HFF-Myc (cell line): Measurements from ENCODE around the gene NFATC2.

Experiments
- DNase-seq: peaks from one replicate; pipeline ENCODE4 v3.0.0-alpha.2; 2011; ENCODE audit warnings: low read depth; ENCODE audit errors: extremely low read depth
- H3K4me3 ChIP-seq: replicated peaks from 2 replicates; pipeline ENCODE4 v1.5.1; 2011; ENCODE audit warnings: low read depth, mild to moderate bottlenecking, control low read depth, low read length
- TF ChIP-seq, protein P1 (sequence below): IDR thresholded peaks from 2 replicates; pipeline ENCODE4 v1.5.1; 2012; ENCODE audit warnings: mild to moderate bottlenecking, low read depth, low read length, control low read depth; ENCODE audit errors: missing control alignments

NFATC2 gene

DNA sequence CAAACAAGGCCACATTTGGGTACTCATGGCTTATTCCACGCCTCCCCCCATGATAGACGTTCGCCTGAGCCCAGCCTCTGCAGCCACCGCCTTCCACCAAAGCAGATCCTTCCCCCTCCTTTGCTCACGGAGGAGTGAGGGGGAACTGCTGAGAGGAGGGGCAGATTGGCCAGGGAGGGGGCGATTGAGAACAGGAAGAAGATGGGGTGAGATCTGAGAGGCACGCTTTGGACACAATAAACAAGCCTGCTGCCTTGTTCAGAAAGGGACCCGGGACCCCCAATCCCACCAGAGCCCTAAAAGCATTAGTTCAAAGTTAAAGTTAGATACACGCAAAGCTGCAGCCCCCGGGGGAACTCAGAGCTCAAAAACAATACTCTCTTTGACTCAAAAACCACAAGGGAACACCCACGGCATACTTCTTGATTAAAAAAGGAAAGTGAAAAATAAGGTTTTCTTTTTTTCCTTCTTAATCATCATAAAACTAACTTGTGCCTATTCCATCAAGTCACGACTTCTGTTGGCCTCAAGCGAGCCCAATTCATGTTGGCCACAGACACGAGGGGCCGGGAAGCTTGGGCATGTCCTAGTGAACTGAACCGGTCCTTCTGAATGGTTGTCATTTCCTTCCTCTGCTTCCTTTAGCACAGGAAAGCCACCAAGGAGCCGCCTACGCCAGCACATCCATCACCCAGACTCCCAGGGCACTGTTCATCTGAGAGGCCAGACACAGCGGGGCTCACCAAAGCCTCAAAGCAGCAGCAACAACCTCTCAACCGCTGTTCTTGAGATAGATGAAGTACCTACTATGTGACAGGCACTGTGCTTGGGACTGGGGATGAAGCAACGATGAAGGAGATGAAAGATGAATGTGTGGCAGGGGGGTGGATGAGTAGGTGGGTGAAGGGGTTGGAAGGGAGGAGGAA, 44.7 kb downstream of the NFATC2 start:
- H3K4me3 ChIP-seq, result no peak overlapping the region
- TF ChIP-seq, protein P1, sequence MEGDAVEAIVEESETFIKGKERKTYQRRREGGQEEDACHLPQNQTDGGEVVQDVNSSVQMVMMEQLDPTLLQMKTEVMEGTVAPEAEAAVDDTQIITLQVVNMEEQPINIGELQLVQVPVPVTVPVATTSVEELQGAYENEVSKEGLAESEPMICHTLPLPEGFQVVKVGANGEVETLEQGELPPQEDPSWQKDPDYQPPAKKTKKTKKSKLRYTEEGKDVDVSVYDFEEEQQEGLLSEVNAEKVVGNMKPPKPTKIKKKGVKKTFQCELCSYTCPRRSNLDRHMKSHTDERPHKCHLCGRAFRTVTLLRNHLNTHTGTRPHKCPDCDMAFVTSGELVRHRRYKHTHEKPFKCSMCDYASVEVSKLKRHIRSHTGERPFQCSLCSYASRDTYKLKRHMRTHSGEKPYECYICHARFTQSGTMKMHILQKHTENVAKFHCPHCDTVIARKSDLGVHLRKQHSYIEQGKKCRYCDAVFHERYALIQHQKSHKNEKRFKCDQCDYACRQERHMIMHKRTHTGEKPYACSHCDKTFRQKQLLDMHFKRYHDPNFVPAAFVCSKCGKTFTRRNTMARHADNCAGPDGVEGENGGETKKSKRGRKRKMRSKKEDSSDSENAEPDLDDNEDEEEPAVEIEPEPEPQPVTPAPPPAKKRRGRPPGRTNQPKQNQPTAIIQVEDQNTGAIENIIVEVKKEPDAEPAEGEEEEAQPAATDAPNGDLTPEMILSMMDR, result no peak
- DNase-seq, result no peak

DNA sequence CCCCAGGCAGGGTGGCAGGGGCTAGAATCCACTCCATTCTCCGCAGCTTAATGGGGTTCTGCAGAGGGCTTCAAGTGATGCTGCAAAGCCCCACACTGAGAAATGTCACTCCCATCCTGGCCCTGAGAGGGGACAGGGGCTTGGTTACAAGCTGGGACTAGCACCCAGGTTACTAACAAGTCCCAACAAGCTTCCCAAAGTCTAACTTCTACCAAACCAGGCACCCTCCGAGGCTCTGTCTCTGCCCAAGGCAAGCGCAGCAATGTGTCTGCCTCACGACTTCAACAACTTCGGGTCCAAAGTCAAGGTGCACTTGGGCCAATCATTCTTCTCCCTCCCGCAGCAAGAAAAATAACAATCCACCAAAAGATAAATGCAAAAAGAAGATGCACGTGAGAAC, 45.6 kb downstream of the NFATC2 start:
- H3K4me3 ChIP-seq, result no peak overlapping the region
- DNase-seq, result no peak
- TF ChIP-seq, protein P1, result no peak

DNA sequence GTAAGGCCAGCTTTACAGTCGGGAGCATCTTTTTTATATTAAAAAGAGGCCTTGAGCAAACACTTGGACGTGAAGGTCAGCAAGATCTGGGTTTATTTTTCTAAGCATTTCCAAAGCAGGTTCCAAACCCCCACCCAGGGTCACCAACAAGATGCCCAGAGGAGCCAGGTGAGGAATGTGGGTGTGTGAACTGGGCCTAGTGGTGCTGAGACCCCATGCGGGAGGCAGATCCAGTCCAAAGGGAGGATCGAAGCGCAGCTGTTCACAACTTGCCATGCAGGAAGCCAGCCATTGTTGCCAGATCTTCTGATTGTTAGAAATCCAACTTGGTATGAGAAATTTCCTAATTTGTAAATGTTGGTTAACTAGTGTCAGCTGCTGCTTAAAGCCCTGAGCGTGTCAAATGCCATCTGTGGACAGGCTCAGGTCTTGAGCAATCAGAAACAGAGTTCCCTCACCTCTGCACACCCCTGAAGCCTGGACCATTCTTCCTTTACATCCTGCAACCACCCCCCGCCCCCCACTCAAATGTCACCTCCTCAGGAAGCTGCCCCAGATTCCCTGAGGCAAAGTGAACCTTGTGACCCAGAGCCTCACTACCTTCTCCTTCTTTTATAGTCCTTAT, 46.5 kb downstream of the NFATC2 start:
- no peak for DNase-seq
- TF ChIP-seq, protein P1, result no peak
- no peak overlapping the region for H3K4me3 ChIP-seq

DNA sequence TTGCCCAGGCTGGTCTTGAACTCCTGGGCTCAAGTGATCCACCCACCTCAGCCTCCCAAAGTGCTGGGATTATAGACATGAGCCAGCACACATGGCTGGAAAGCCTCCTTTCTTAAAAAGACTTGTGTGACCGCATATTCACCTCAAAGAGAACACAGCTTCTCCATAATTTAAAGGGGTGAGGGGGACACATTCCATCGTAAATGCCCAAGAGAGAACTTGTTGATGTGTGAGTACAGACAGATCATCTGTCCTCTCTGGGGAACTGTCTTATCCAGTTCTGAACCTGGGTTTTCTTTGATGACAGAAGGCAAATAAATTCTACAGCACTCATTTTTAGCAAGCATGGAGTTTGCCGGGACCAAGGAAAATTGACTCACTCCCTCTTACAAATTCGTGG, 47.2 kb downstream of the NFATC2 start:
- no peak overlapping the region for H3K4me3 ChIP-seq
- TF ChIP-seq, protein P1, result no peak
- no peak for DNase-seq

DNA sequence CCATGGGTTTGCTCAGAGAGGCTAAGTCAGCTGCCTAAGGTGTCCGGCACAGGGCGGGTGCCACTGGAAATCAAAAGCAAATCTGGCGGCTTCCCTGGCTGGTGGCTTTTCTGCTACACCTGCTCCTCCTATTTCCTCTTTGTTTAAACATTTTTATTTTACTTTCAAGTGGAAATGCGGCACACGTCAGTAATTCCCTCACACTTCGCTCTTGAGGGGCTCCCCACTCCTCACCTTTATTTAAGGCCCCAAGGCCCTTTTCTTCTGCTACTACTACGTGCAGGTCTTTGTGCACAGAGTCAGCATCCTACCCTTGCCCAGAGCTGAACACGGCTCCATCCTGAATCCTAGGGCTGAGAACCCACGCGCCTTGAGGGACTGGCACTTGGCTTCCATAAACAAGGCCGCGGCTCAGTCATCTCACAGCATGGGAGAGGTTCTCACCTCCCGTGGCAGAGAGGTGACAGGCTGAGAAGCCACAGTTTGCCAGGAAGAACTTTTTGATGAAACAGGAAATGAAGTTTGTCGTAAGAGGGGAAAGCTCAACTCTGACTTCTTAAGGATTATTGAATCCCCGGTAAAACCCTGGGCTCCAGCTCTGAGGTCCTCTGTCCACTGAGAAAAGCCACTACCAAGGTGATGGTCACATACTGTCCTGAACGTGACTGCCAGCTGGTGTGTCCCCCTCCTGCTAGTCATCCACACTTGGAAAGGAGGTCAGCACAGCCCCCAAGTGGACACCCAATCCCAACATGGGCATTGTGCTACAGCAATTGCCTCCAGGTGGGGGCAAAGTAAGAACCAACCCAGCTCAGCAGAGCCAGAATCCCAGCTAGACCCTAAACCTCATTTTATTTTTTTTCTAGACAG, 48.0 kb downstream of the NFATC2 start:
- TF ChIP-seq, protein P1, result no peak
- no peak for DNase-seq
- H3K4me3 ChIP-seq, result no peak overlapping the region

DNA sequence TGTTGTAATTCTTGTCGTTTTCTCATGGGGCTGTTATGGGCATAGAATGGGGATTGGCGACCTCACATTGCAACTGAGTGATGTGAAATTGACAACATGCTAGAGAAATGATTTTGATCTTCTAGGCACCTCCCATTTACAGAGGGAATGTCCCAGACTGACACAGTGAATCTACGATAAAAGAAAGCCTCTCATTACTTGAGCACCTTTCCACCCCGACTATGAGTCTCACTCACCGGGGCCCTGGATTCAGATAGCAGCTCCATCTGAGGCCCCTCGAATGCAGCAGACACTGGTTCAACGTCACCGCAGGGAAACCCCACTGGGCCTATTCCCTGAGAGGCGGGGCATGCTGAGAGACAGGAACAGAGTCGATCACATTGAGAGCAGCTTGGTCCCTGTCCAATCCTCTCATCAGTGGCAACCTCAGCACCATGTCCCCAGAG, 49.1 kb downstream of the NFATC2 start:
- DNase-seq, result no peak
- TF ChIP-seq, protein P1, result no peak
- no peak overlapping the region for H3K4me3 ChIP-seq
